CD4-positive, alpha-beta T cell treated with Interleukin-17A for 1 hour (primary cell): ENCODE measurements around the gene SIGLEC8.
A peak's percentile ranks its signal among the peaks of the same experiment; 100 is the strongest.
"Not testable (repeated sequence)": the region's sequence is repeated elsewhere in the genome, so short reads cannot be mapped to it uniquely, and the experiment has no call there.

Experiments used
- DNase-seq: peaks from one replicate; pipeline ENCODE4 v3.0.0-alpha.2; 2020

SIGLEC8 gene

GRCh38 chr19:51441410-51442390 is 16.6 kb downstream of the SIGLEC8 start:
- peak; percentile 87 for DNase-seq

GRCh38 chr19:51440846-51441409 is 17.3 kb downstream of the SIGLEC8 start:
- DNase-seq = peak; percentile 5

GRCh38 chr19:51440052-51440451 is 18.2 kb downstream of the SIGLEC8 start:
- no peak for DNase-seq

GRCh38 chr19:51439021-51439465 is 19.2 kb downstream of the SIGLEC8 start:
- DNase-seq = peak; percentile 62

- DNase-seq = no peak
These were observed 23.8 kb downstream of the SIGLEC8 start for GRCh38 chr19:51434456-51434855.

- no peak for DNase-seq
These were observed 25.2 kb downstream of the SIGLEC8 start for GRCh38 chr19:51433043-51433442.

GRCh38 chr19:51431124-51431523 is 27.1 kb downstream of the SIGLEC8 start:
- DNase-seq = no peak

- DNase-seq = no peak
These were observed 28.0 kb downstream of the SIGLEC8 start for GRCh38 chr19:51430221-51430620.

GRCh38 chr19:51427201-51427600 is 31.1 kb downstream of the SIGLEC8 start:
- no peak for DNase-seq

GRCh38 chr19:51422053-51422448 is 36.2 kb downstream of the SIGLEC8 start:
- DNase-seq = peak; percentile 81

- DNase-seq = no peak
These were observed 36.8 kb downstream of the SIGLEC8 start for GRCh38 chr19:51421229-51422052.

GRCh38 chr19:51420511-51420910 is 37.7 kb downstream of the SIGLEC8 start:
- DNase-seq = not testable (repeated sequence)

- DNase-seq = no peak
These were observed 39.5 kb downstream of the SIGLEC8 start for GRCh38 chr19:51418707-51419106.

GRCh38 chr19:51417810-51418157 is 40.5 kb downstream of the SIGLEC8 start:
- DNase-seq = no peak

GRCh38 chr19:51417107-51417809 is 41.0 kb downstream of the SIGLEC8 start, which contains the start of gene SIGLEC10:
SIGLEC10 (minus strand) TSS chr19:51417642; CDS start chr19:51417581, 61 bp downstream.
- DNase-seq = no peak

GRCh38 chr19:51416422-51416821 is 41.8 kb downstream of the SIGLEC8 start:
- DNase-seq = not testable (repeated sequence)

- DNase-seq = no peak
These were observed 43.1 kb downstream of the SIGLEC8 start for GRCh38 chr19:51415187-51415586.

- DNase-seq = no peak
These were observed 47.1 kb downstream of the SIGLEC8 start for GRCh38 chr19:51410950-51411748.

- peak; percentile 61 for DNase-seq
These were observed 50.6 kb downstream of the SIGLEC8 start for GRCh38 chr19:51407511-51408131.

GRCh38 chr19:51402117-51402516 is 56.1 kb downstream of the SIGLEC8 start:
- DNase-seq = no peak
